Measurements from ENCODE around the gene SLC25A45.
"Not testable (repeated sequence)": the region's sequence is repeated elsewhere in the genome, so short reads cannot be mapped to it uniquely, and the experiment has no call there.

Gene SLC25A45

GRCh38 chr11:65363770-65364169 is 18.7 kb downstream of the SLC25A45 start:
- no peak for DNase-seq

DNA sequence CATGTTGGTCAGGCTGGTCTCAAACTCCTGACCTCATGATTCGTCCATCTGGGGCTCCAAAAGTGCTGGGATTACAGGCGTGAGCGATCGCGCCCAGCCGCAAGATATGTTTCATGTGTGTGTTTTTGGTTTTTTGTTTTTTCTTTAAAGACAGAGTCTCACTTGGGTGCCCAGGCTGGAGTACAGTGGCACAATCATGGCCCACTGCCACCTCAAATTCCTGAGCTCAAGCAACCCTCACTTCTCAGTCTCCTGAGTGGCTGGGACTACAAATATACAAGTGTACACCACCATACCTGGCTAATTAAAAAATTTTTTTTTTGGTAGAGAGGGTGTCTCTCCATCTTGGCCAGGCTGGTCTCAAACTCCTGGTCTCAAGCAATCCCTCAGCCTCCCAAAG is 19.5 kb downstream of the SLC25A45 start:
- DNase-seq = no peak

DNA sequence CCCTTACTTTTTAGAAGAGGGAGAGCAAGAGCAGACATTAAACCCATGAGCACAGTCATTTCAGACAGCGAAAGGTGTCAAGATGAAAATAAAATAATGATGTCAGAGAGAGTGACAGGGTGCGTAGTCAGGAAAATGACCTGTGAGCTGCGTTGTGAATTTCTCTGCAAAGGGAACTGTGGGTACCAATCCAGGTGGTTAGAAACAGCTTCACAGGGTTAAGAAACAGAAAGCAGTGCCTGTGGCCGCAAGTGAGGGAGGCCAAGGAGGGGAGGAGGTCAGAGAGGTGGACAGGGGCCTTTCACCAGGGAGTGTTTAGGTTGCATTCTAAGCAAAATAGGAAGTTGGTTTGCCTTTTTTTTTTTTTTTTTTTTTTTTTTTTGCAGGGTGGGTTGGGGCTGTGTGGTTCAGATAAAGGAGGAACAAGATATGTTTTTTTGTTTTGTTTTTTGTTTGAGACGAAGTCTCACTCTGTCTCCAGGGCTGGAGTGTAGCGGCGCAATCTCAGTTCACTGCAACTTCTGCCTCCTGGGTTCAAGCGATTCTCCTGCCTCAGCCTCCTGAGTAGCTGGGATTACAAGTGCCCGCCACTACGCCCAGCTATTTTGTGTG is 20.0 kb downstream of the SLC25A45 start:
- no peak for DNase-seq

- no peak for DNase-seq
Observed at GRCh38 chr11:65357856-65358356, 24.5 kb downstream of the SLC25A45 start.

GRCh38 chr11:65356394-65356972 is 26.0 kb downstream of the SLC25A45 start:
- no peak for DNase-seq

DNA sequence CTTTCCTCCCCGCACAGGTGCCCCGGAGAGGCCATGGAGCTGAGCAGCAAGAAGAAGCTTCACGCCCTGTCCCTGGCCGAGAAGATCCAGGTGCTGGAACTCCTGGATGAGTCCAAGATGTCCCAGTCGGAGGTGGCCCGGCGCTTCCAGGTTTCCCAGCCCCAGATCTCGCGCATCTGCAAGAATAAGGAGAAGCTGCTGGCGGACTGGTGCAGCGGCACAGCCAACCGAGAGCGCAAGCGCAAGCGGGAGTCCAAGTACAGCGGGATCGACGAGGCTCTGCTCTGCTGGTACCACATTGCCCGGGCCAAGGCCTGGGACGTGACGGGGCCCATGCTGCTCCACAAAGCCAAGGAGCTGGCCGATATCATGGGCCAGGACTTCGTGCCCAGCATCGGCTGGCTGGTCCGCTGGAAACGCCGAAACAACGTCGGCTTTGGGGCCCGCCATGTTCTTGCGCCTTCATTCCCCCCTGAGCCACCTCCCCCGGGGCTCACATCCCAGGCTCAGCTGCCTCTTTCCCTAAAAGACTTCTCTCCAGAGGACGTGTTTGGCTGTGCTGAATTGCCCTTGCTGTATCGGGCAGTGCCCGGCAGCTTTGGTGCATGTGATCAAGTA is 26.6 kb downstream of the SLC25A45 start:
- DNase-seq = peak in 32 of 58 donors; percentile 7 to 58 (median 26)

GRCh38 chr11:65355013-65355775 is 27.3 kb downstream of the SLC25A45 start:
- peak in 7 of 58 donors; percentile 25 to 53 (median 41) for DNase-seq

- DNase-seq = peak; percentile 62 to 99 (median 95)
Observed at GRCh38 chr11:65354265-65355012, 28.0 kb downstream of the SLC25A45 start, which contains the start of gene TIGD3. Gene TIGD3 (plus strand): TSS chr11:65354751. CDS start chr11:65355809, 1,058 bp downstream.

GRCh38 chr11:65353900-65354264 is 28.6 kb downstream of the SLC25A45 start:
- peak in 32 of 58 donors; percentile 22 to 70 (median 52) for DNase-seq

DNA sequence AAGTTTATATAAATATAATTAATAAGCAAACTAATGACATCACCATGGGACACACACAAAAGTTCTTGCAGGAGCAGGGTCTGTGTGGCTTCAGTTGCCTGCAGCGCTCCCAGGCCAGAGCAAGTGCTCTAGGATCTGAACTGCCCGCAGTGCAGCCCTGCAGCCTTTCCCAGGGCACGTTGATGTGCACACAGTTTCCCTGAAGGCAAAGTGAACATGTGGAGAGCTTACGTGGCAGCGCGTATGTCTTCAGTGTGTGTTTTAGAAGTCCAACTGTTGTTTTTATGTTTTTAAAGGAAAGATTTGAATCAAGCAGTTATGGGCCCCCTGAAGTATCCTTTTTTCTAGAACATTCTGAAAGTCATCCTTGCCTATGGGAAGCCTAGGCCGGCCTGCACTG is 29.1 kb downstream of the SLC25A45 start:
- DNase-seq = no peak

DNA sequence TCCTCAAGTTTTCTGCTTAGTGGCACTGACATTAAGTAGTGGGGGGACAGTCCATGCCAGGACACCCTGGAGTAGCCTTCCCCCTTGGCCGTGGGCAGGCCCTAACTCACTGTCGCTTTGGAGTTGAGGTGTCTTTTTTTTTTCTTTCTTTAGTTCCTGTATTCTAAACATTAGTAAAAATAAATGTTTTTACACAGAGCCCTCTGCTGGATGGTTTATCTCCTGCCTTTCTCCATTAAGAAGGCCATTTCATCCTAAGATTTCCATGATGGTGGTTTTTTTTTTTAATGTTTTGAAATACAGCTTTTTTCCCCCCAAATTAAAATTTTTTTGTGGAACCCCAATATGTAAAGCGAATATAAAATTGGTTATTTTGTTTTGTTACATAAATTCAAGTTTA is 29.7 kb downstream of the SLC25A45 start:
- DNase-seq = no peak

DNA sequence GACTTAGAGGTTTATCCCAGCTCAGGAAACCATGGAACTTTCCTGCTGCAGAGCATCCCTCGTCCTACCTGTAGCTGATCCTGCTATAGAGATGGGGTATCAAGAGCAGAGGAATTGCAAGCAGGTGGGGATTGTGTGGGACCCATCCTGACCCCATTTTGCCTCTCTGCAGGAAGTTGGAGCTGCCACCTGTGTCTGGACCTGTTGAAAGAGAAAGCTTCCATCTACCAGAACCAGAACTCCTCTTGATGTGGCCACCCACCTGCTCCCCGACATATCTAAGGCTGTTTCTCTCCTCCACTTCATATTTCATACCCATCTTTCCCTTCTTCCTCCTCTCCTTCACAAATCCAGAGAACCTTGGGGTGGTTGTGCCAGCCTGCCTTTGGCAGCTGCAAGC is 30.9 kb downstream of the SLC25A45 start:
- DNase-seq = no peak

GRCh38 chr11:65341856-65342255 is 40.6 kb downstream of the SLC25A45 start:
- DNase-seq = no peak

GRCh38 chr11:65340226-65340625 is 42.2 kb downstream of the SLC25A45 start:
- peak in 8 of 58 donors; percentile 13 to 39 (median 23) for DNase-seq

DNA sequence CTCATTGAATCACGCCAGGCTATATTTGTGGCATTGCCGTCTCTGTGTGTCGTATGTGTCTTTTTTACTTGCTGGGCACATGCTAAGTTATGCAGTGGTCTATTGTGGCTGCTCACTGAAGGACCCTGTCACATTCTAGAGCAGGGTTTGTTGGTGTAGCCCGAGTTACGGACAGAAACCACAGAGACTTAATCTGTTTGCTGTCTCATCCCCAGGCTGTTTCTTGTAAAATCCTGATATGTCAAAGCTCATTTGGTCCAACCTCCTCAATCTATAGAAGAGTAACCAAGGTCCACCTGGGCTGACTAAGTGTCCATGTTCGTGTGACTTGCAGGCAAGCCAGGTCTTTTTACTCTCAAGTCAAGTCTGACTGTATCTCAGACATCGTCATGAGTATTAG is 43.8 kb downstream of the SLC25A45 start:
- no peak for DNase-seq

DNA sequence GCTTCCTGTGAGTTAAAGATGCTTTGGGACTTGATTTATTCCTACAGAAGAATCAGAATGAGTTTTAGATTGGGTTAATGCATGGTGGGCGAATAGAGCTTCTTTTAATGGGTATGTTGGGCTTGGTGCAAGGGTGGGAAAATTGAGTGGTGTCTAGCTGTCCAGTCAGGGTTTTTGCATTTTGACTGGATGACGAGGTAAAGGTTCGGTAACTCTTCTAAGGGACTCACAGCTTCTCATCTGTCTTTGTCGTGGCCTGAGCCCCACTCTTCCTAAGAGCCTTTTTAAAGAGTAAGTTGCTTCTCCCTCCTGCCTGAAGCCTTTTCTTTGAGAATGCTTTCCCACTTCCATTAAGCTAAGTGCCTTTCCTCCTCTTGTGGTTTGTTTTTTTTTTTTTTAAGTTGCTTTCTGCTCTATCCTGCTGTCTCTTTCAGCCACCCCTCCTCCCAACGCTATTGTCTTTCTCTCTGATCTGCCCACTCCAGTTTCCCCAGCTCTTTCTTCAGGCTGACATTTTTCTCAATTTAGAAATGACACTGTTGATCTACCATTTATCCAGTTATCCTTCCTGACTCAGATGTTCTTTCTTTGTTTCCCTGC is 47.6 kb downstream of the SLC25A45 start:
- no peak for DNase-seq

- DNase-seq = not testable (repeated sequence)
Observed at GRCh38 chr11:65332591-65332990, 49.9 kb downstream of the SLC25A45 start.

DNA sequence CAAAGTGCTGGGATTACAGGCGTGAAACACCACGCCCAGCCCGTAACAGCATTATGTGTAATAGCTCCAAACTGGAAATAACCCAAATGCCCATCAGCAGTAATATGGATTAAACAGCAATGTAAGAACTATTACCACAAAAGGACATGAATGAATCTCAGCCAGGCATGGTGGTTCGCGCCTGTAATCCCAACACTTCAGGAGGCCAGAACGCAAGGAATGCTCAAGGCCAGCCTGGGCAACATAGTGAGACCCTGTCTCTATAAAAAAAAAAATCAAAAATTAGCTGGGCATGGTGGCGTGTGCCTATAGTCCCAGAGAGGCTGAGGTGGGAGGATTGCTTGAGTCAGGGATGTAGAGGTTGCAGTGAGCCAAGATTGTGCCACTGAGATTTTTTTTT is 51.9 kb downstream of the SLC25A45 start:
- no peak for DNase-seq

- DNase-seq = peak in 51 of 58 donors; percentile 17 to 95 (median 64)
Observed at GRCh38 chr11:65329944-65330403, 52.5 kb downstream of the SLC25A45 start.

GRCh38 chr11:65329478-65329877 is 53.0 kb downstream of the SLC25A45 start:
- no peak for DNase-seq

Measured in anterior cingulate cortex (tissue), 58 donors.